Measurements from ENCODE around the gene DYNLT4. TPM values are rescaled to one million over a fixed set of nuclear protein-coding genes. Genes with fewer than 3 reads are reported as not detected.

DYNLT4 gene
- total RNA-seq, 2 donors from 2014 or later: 0.64 TPM; not detected in 1

GRCh38 chr1:44803312-44804095 is 3.6 kb downstream of the DYNLT4 start:
- TF ChIP-seq CTCF (conservative IDR thresholded peaks at IDR 0.05): no peak
- Histone ChIP-seq H3K27me3 (ENCODE audit: control insufficient read depth, insufficient read depth, low read length, poor library complexity, severe bottlenecking) (no peaks in the 10 kb centered on the region), H3K27ac (ENCODE audit: low read depth, low read length) (no peak overlapping the region), H3K9ac (ENCODE audit: extremely low read depth, low read length, poor library complexity, severe bottlenecking) (no peak overlapping the region), H3K36me3 (ENCODE audit: control insufficient read depth, insufficient read depth, low read length) (peaks cover 27% of the 10 kb centered on the region), H3K9me3 (ENCODE audit: control insufficient read depth, low read length) (no peaks in the 10 kb centered on the region), H3K4me1 (ENCODE audit: control insufficient read depth, insufficient read depth, low read length) (peaks cover 24% of the 10 kb centered on the region), H3K4me3 (ENCODE audit: low read length) (no peak overlapping the region)
- Mint-ChIP-seq H3K9me3 (no peaks in the 10 kb centered on the region), H3K4me1 (peaks cover 34% of the 10 kb centered on the region), H3K27ac (peak overlapping the region; percentile 1), H3K27me3 (ENCODE audit: insufficient read depth) (peaks cover 2% of the 10 kb centered on the region), H3K36me3 (ENCODE audit: low read depth) (peaks cover 9% of the 10 kb centered on the region), H3K4me3 (no peak overlapping the region)
- peak; percentile 39 for DNase-seq
- WGBS, 2 experiments (ENCODE audit: insufficient coverage in 1 of 2, insufficient read length in 1 of 2): 94 to 95% methylated on average over 6 to 13 of the region's 13 CpGs

DNA sequence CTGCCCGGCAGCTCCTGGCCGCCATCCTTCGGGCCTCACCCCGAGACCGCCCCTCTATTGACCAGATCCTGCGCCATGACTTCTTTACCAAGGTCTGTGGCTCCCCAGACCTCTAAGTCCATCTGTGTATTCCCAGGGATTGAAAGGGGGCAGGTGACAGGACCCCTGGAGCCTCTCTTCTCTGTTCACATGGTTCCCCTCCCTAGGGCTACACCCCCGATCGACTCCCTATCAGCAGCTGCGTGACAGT is 4.2 kb downstream of the DYNLT4 start:
- H3K27ac ChIP-seq (ENCODE audit: low read depth, low read length): peak overlapping the region; percentile 85
- H3K27ac Mint-ChIP-seq: peak overlapping the region; percentile 1

GRCh38 chr1:44802306-44803061 is 4.7 kb downstream of the DYNLT4 start:
- H3K4me1 ChIP-seq (ENCODE audit: control insufficient read depth, insufficient read depth, low read length): peaks cover 14% of the 10 kb centered on the region
- peaks cover 27% of the 10 kb centered on the region for H3K36me3 ChIP-seq (ENCODE audit: control insufficient read depth, insufficient read depth, low read length)
- Mint-ChIP-seq H3K4me1 (peaks cover 28% of the 10 kb centered on the region), H3K9me3 (no peaks in the 10 kb centered on the region), H3K27me3 (ENCODE audit: insufficient read depth) (peaks cover 2% of the 10 kb centered on the region), H3K27ac (peak overlapping the region; percentile 1), H3K4me3 (no peak overlapping the region), H3K36me3 (ENCODE audit: low read depth) (peaks cover 9% of the 10 kb centered on the region)
- 85 to 90% methylated on average over 6 to 13 of the region's 13 CpGs for WGBS, 2 experiments (ENCODE audit: insufficient coverage in 1 of 2, insufficient read length in 1 of 2)
- H3K9ac ChIP-seq (ENCODE audit: extremely low read depth, low read length, poor library complexity, severe bottlenecking): no peak overlapping the region
- H3K27me3 ChIP-seq (ENCODE audit: control insufficient read depth, insufficient read depth, low read length, poor library complexity, severe bottlenecking): no peaks in the 10 kb centered on the region
- no peak for TF ChIP-seq CTCF (conservative IDR thresholded peaks at IDR 0.05)
- peak; percentile 51 for DNase-seq
- peak overlapping the region; percentile 83 for H3K4me3 ChIP-seq (ENCODE audit: low read length)
- no peaks in the 10 kb centered on the region for H3K9me3 ChIP-seq (ENCODE audit: control insufficient read depth, low read length)
- H3K27ac ChIP-seq (ENCODE audit: low read depth, low read length): peak overlapping the region; percentile 85

More for the DNA sequence above, 4.2 kb downstream of the DYNLT4 start:
- H3K9me3 ChIP-seq (ENCODE audit: control insufficient read depth, low read length): no peaks in the 10 kb centered on the region
- H3K9ac ChIP-seq (ENCODE audit: extremely low read depth, low read length, poor library complexity, severe bottlenecking): no peak overlapping the region
- no peaks in the 10 kb centered on the region for H3K27me3 ChIP-seq (ENCODE audit: control insufficient read depth, insufficient read depth, low read length, poor library complexity, severe bottlenecking)
- no peaks in the 10 kb centered on the region for H3K9me3 Mint-ChIP-seq
- H3K36me3 Mint-ChIP-seq (ENCODE audit: low read depth): peaks cover 9% of the 10 kb centered on the region
- no peak for TF ChIP-seq CTCF (conservative IDR thresholded peaks at IDR 0.05)
- WGBS, 2 experiments (ENCODE audit: insufficient coverage in 1 of 2, insufficient read length in 1 of 2): 93 to 98% methylated on average over 6 to 9 of the region's 9 CpGs
- H3K4me3 ChIP-seq (ENCODE audit: low read length): no peak overlapping the region
- H3K4me3 Mint-ChIP-seq: no peak overlapping the region
- peaks cover 33% of the 10 kb centered on the region for H3K4me1 Mint-ChIP-seq
- peaks cover 27% of the 10 kb centered on the region for H3K36me3 ChIP-seq (ENCODE audit: control insufficient read depth, insufficient read depth, low read length)
- DNase-seq: no peak
- peaks cover 2% of the 10 kb centered on the region for H3K27me3 Mint-ChIP-seq (ENCODE audit: insufficient read depth)
- peaks cover 19% of the 10 kb centered on the region for H3K4me1 ChIP-seq (ENCODE audit: control insufficient read depth, insufficient read depth, low read length)

Measured in endodermal cell (in vitro differentiated cells).